Tibial nerve (tissue), 4 donors: ENCODE measurements around the gene HECTD1. TPM values are rescaled to one million over a fixed set of nuclear protein-coding genes. Genes with fewer than 3 reads are reported as not detected.

Experiments
- DNase-seq, 2 donors: peaks; one replicate each; pipeline ENCODE4 v3.0.0-alpha.2; 2019; ENCODE audit warnings: low spot score in 2 of 2
- H3K27ac ChIP-seq, 4 donors: fragments of 200-600 bp; sonication (generic) in 3 of 4; one replicate each; pipeline ENCODE4 v1.5.1; 2017 to 2019; ENCODE audit warnings: mild to moderate bottlenecking in 1 of 4
- H3K27me3 ChIP-seq, 2 donors: fragments of 200-600 bp; sonication (generic) in 1 of 2; one replicate each; pipeline versions ENCODE4 v1.5.1 to v1.6.0; 2017 to 2019
- H3K36me3 ChIP-seq, 3 donors: fragments of 200-600 bp; sonication (generic); one replicate each; pipeline ENCODE4 v1.5.1; 2018 to 2019
- H3K4me1 ChIP-seq, 4 donors: fragments of 200-600 bp; sonication (generic) in 3 of 4; one replicate each; pipeline ENCODE4 v1.5.1; 2017 to 2019
- H3K4me3 ChIP-seq, 4 donors: fragments of 200-600 bp; sonication (generic) in 3 of 4; one replicate each; pipeline ENCODE4 v1.5.1; 2017 to 2019; ENCODE audit warnings: mild to moderate bottlenecking in 1 of 4, moderate library complexity in 1 of 4
- H3K9me3 ChIP-seq, 4 donors: fragments of 200-600 bp; sonication (generic) in 3 of 4; one replicate each; pipeline ENCODE4 v1.5.1; 2017 to 2019
- EP300 ChIP-seq, 2 donors: sonication (generic); formaldehyde crosslinking; IDR thresholded peaks; one replicate each; pipeline ENCODE4 v1.6.1; 2017; ENCODE audit warnings: antibody characterized with exemption in 2 of 2, mild to moderate bottlenecking in 1 of 2
- POLR2A ChIP-seq, 2 donors: fragments of 450-650 bp; IDR thresholded peaks; one replicate each; pipeline ENCODE4 v1.6.1; 2017; ENCODE audit warnings: antibody characterized with exemption in 2 of 2, mild to moderate bottlenecking in 2 of 2, moderate library complexity in 2 of 2
- WGBS, 2 donors: methylation state at CpG; one replicate each; pipeline ENCODE4 v1.1.5; 2018; 5-methylcytosine and 5-hydroxymethylcytosine counted together
- total RNA-seq, 4 donors: library from RNA; depleted of rRNA; stranded (reverse); fragments of >200 nt; gene quantifications; one replicate each; pipeline ENCODE4 v1.1.0, GENCODE V29; 2016
- TF ChIP-seq, protein P1 (sequence below), 5 experiments: fragments of 200-600 bp in 3 of 5; fragments of 450-650 bp in 2 of 5; sonication (generic) in 3 of 5; IDR thresholded peaks; one replicate each; pipeline ENCODE4 v1.5.1; 2016 to 2019; ENCODE audit warnings: antibody characterized with exemption in 5 of 5, mild to moderate bottlenecking in 3 of 5, moderate library complexity in 2 of 5

Gene HECTD1
- total RNA-seq, 4 donors from 2014 or later = 183 to 225 (median 207) TPM

DNA sequence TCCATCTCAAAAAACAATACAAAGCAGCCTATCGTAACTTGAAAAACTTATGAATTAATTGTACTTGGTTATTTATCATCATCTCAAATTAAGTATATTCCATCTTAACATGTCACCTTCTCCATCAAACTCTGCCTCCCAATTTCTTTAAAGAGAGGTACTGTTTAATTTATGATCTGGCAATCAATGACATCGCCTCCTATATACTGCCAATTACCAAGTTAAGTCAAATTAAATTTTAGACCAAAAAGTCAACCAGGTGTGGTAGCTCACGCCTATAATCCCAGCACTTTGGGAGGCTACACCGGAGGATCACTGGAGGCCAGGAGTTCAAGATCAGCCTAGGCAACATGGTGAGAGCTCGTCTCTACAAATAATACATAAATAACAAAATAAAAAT is 37.7 kb downstream of the HECTD1 start:
- no peaks in the 10 kb centered on the region for H3K9me3 ChIP-seq
- peaks cover 0 to 11% (median 0%) of the 10 kb centered on the region in 4 donors for H3K4me1 ChIP-seq
- no peak overlapping the region for H3K27ac ChIP-seq
- WGBS, 2 donors = 96 to 98% methylated on average over 5 of the region's 5 CpGs
- TF ChIP-seq EP300 (IDR thresholded peaks at IDR 0.05) (no peak), POLR2A (IDR thresholded peaks at IDR 0.05) (no peak)
- TF ChIP-seq, protein P1, sequence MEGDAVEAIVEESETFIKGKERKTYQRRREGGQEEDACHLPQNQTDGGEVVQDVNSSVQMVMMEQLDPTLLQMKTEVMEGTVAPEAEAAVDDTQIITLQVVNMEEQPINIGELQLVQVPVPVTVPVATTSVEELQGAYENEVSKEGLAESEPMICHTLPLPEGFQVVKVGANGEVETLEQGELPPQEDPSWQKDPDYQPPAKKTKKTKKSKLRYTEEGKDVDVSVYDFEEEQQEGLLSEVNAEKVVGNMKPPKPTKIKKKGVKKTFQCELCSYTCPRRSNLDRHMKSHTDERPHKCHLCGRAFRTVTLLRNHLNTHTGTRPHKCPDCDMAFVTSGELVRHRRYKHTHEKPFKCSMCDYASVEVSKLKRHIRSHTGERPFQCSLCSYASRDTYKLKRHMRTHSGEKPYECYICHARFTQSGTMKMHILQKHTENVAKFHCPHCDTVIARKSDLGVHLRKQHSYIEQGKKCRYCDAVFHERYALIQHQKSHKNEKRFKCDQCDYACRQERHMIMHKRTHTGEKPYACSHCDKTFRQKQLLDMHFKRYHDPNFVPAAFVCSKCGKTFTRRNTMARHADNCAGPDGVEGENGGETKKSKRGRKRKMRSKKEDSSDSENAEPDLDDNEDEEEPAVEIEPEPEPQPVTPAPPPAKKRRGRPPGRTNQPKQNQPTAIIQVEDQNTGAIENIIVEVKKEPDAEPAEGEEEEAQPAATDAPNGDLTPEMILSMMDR (IDR thresholded peaks at IDR 0.05) = no peak
- H3K4me3 ChIP-seq = no peak overlapping the region
- peaks cover 0 to 100% (median 0%) of the 10 kb centered on the region in 3 donors for H3K36me3 ChIP-seq
- DNase-seq = no peak
- H3K27me3 ChIP-seq = no peaks in the 10 kb centered on the region

DNA sequence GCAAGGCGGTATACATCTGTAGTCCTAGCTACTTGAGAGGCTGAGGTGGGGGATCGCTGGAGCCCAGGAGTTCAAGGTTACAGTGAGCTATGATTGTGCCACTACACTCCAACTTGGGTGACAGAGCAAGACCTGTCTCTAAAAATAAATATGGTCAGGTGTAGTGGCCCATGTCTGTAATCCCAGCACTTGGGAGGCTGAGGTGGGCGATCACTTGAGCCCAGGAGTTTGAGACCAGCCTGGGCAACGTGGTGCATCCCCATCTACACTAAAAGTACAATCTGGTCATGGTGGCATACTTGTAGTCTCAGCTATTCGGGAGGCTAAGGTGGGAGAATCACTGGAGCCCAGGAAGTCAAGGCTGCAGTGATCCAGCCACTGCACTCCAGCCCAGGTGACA is 40.6 kb downstream of the HECTD1 start:
- 92 to 97% methylated on average over 5 of the region's 5 CpGs for WGBS, 2 donors
- Histone ChIP-seq H3K4me3 (no peak overlapping the region), H3K36me3 (peaks cover 0 to 99% (median 0%) of the 10 kb centered on the region in 3 donors), H3K4me1 (peaks cover 0 to 11% (median 0%) of the 10 kb centered on the region in 4 donors), H3K9me3 (no peaks in the 10 kb centered on the region), H3K27ac (no peak overlapping the region), H3K27me3 (no peaks in the 10 kb centered on the region)
- no peak for TF ChIP-seq POLR2A (IDR thresholded peaks at IDR 0.05)
- TF ChIP-seq, protein P1 (IDR thresholded peaks at IDR 0.05) = no peak
- TF ChIP-seq EP300 (IDR thresholded peaks at IDR 0.05) = no peak
- no peak for DNase-seq

DNA sequence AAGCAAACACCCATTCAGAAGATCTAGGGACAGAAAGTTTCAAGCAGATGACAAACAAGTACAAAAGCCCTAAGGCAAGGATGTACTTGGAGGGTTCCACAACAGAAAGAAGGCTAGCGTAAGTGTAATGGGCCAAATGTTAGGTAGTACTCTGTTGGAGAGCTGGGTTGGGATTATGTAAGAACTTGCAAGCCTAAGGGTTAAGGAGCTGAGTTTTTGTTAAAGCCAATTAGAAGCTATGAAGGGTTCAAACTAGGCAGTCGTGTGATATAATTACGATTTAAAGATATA is 41.4 kb downstream of the HECTD1 start:
- H3K27me3 ChIP-seq = no peaks in the 10 kb centered on the region
- no peak for DNase-seq
- peaks cover 0 to 11% (median 0%) of the 10 kb centered on the region in 4 donors for H3K4me1 ChIP-seq
- H3K4me3 ChIP-seq = no peak overlapping the region
- no peaks in the 10 kb centered on the region for H3K9me3 ChIP-seq
- peak overlapping the region in 3 of 4 donors; percentile 1 to 79 (median 31) for H3K27ac ChIP-seq
- H3K36me3 ChIP-seq = peaks cover 0 to 99% (median 0%) of the 10 kb centered on the region in 3 donors
- TF ChIP-seq, protein P1 (IDR thresholded peaks at IDR 0.05) = no peak
- WGBS, 2 donors = 79 to 84% methylated on average over 3 of the region's 3 CpGs

DNA sequence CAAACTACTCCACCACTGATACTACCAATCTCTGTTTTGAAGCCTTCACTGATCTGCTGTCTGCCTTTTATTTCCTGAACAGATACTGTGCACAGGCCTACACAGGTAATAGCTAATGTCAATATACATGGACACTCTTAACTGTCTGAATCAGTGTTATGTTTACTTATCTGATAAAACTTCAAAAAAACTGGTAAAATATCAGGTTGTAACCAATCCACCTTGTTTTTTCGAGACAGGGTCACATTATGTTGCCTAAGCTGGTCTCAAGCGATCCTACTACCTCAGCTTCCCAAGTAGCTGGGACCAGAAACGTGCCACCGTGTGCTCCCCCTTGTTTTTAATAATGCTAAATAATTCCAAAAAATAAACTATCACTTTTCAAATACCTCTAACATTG is 43.5 kb downstream of the HECTD1 start:
- no peak for TF ChIP-seq EP300 (IDR thresholded peaks at IDR 0.05)
- DNase-seq = no peak
- WGBS, 2 donors = 91 to 95% methylated on average over 4 of the region's 4 CpGs
- Histone ChIP-seq H3K4me1 (peaks cover 0 to 11% (median 0%) of the 10 kb centered on the region in 4 donors), H3K36me3 (peaks cover 0 to 96% (median 0%) of the 10 kb centered on the region in 3 donors), H3K4me3 (no peak overlapping the region), H3K27ac (peak overlapping the region in 1 of 4 donors; percentile 79), H3K27me3 (no peaks in the 10 kb centered on the region), H3K9me3 (no peaks in the 10 kb centered on the region)

DNA sequence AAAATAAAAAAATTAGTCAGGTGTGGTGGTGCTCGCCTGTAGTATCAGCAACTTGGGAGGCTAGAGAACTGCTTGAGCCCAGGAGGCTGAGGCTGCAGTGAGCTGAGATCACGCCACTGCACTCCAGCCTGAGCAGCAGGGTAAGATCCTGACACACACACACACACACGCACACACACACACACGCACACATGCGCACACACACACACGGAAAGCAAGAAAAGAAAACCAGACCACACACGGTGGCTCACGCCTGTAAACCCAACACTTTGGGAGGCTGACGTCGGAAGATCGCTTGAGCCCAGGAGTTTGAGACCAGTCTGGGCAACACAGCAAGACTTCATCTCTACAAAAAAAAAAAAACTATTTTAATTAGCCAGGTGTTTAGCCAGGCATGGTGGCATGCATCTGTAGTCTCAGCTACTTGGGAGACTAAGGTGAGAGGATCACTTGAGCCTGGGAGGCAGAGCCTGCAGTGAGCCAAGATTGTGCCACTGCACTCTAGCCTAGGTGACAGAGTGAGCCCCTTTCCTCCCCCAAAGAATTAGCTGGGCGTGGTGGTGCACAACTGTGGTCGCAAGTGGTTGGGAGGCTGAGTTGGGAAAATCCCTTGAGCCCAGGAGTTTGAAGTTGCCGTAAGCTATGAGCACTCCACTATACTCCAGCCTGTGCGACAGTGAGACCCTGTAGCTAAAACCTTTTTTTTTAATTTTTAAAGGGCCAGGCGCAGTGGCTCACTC is 44.5 kb downstream of the HECTD1 start:
- WGBS, 2 donors = 89 to 97% methylated on average over 16 of the region's 16 CpGs
- Histone ChIP-seq H3K27me3 (no peaks in the 10 kb centered on the region), H3K36me3 (peaks cover 0 to 95% (median 0%) of the 10 kb centered on the region in 3 donors), H3K9me3 (no peaks in the 10 kb centered on the region), H3K4me1 (peaks cover 0 to 11% (median 0%) of the 10 kb centered on the region in 4 donors), H3K4me3 (no peak overlapping the region), H3K27ac (no peak overlapping the region)
- TF ChIP-seq, protein P1 (IDR thresholded peaks at IDR 0.05) = no peak
- TF ChIP-seq POLR2A (IDR thresholded peaks at IDR 0.05) = no peak
- TF ChIP-seq EP300 (IDR thresholded peaks at IDR 0.05) = no peak
- no peak for DNase-seq
